GM12873 (cell line): ENCODE data around the gene GPR171.
A peak's percentile ranks its signal among the peaks of the same experiment; 100 is the strongest.

Experiments
- TF ChIP-seq, protein P1 (sequence below): IDR thresholded peaks from 2 replicates; pipeline ENCODE4 v1.5.1; 2012; ENCODE audit warnings: low read depth, mild to moderate bottlenecking, moderate library complexity, low read length, control low read depth; ENCODE audit not compliant: insufficient read depth; ENCODE audit errors: missing control alignments

The GPR171 gene

DNA sequence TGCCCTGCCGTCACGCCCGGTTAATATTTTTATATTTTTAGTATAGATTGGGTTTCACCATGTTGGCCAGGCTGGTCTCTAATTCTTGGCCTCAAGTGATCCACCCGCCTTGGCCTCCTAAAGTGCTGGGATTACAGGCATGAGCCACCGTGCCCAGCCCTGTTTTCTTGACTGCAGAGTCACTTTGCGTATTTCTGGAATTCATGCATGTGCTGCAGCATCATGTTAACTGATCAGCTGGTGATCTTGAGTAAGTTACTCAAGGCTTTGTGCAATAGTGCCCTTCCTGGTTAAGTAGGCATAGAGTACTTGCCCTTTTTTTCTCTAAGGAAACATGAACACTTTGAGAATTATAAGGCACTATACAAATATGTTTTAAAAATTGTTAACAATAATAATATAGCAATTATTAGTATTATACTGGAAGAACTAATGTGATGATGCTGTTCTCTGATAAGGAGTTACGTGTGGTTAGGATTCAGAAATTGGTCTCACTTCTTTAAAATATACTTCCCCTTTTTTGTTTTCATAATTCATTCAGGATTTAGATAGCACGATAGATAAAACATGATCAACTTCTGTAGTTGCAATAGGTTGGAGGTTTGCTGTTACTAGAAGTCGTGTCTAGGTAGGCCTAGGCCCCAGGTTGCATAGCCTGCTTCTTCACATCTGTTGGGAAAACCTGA, 33.6 kb downstream of the GPR171 start:
- TF ChIP-seq, protein P1, sequence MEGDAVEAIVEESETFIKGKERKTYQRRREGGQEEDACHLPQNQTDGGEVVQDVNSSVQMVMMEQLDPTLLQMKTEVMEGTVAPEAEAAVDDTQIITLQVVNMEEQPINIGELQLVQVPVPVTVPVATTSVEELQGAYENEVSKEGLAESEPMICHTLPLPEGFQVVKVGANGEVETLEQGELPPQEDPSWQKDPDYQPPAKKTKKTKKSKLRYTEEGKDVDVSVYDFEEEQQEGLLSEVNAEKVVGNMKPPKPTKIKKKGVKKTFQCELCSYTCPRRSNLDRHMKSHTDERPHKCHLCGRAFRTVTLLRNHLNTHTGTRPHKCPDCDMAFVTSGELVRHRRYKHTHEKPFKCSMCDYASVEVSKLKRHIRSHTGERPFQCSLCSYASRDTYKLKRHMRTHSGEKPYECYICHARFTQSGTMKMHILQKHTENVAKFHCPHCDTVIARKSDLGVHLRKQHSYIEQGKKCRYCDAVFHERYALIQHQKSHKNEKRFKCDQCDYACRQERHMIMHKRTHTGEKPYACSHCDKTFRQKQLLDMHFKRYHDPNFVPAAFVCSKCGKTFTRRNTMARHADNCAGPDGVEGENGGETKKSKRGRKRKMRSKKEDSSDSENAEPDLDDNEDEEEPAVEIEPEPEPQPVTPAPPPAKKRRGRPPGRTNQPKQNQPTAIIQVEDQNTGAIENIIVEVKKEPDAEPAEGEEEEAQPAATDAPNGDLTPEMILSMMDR, result no peak

DNA sequence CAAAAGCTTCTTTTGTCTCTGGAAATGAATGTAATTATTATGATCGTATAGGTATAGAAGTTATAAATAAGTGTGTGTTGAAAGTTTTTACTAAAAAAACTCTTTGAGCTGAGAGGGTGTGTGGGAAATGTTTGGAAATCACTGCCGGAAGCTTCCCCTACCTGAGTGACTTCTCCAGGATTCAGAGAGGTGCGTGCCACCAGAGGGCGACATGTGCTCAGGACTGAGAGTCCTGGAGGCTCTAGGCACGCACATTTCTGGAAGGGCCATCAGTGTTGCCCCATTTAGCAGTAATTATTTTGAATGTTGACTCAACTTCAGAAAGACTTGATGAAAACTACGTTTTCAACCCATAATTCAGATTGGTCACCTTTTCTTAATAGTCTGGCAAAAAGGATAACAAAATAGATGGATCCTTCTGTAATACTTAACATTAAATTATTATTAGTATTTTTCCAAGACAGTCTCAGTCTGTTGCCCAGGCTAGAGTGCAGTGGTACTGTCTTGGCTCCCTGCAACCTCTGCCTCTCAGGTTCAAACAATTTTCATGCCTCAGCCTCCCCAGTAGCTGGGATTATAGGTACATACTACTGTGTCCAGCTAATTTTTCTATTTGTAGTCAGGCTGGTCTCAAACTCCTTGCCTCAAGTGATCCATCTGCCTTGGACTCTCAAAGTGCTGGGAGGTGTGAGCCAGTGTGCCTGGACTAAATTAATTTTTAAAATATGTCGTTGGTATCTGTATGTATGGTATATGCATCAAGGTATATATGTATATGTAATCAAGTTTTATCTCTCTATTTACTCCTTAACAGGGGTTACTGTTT, 34.5 kb downstream of the GPR171 start:
- TF ChIP-seq, protein P1, result peak; percentile 87

DNA sequence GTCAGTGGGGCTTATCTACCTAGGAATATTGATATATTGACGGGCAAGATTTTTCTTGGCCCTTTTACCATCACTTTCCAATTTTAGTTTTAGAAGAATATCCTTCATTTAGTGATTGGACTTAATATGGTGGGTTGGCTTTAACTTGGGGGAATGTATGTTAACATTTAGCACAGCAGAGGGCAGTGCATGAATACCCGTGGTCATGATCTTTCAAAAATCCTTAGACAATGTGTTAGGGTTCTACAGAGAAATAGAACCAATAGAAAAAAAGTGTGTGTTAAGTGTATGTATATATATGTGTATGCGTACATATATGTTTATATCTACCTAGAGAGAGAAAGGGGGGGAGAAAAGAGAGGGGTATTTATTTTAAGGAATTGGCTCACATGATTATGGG, 36.9 kb downstream of the GPR171 start:
- TF ChIP-seq, protein P1, result peak; percentile 13

DNA sequence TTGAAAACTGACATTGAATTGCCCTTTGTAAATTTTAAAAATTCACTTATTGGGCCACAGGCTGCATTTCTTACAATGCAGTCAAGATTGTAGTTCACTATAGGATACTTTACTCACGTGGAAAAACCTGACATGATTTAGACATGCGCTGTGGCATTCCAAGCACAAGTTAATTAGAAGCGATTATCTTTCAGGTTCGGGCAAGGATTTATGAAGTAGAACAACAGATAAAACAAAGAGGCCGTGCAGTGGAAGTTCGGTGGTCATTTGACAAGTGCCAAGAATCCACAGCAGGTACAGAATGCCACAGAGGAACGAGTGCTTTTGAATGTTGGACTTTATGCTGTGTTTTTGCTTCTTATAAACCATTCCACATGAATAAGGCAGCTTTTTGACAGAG, 37.8 kb downstream of the GPR171 start:
- TF ChIP-seq, protein P1, result no peak

DNA sequence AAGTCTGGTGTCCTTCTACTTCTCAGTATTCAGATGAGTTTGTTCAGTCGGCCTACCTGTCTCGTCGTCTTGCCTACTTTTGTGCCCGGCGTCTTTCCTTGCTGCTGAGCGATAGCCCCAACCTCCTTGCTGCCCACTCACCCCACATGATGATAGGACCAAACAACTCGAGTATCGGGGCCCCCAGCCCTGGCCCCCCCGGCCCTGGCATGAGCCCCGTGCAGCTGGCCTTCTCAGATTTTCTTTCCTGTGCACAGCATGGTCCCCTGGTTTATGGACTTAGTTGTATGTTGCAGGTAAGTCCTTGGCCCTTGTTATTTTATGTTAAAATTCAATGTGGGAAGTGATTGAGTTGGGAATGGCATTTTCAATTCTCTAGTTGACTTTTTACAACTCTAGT, 43.2 kb downstream of the GPR171 start:
- TF ChIP-seq, protein P1, result no peak

DNA sequence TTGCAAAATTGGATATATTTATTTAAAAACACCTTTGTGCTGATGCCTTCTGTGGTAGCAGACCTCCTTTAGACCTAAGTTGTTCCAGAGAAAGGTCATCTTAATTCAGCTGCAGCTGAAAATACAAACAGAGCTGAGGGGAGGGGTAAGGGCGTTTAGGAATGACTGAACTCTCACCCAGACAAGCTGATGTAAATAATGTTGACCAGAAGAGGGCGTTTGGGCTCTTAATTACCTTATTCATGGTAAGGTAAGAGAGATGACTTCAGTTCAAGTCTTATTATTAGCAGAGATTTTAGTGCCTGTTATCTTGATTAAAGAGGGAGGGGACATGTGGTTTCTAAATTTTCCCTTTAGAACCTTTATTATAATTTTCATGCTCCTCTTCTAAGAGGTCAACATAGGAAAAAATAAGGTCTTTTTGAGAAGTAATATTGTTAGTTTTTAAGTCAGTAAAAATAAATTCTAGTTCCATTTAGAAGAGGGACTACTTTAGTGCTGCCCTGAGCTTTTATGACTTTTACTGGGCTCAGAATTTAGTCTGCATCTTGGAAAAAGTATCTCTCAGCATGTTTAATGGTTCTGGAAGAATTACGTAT, 46.3 kb downstream of the GPR171 start:
- TF ChIP-seq, protein P1, result peak; percentile 70

DNA sequence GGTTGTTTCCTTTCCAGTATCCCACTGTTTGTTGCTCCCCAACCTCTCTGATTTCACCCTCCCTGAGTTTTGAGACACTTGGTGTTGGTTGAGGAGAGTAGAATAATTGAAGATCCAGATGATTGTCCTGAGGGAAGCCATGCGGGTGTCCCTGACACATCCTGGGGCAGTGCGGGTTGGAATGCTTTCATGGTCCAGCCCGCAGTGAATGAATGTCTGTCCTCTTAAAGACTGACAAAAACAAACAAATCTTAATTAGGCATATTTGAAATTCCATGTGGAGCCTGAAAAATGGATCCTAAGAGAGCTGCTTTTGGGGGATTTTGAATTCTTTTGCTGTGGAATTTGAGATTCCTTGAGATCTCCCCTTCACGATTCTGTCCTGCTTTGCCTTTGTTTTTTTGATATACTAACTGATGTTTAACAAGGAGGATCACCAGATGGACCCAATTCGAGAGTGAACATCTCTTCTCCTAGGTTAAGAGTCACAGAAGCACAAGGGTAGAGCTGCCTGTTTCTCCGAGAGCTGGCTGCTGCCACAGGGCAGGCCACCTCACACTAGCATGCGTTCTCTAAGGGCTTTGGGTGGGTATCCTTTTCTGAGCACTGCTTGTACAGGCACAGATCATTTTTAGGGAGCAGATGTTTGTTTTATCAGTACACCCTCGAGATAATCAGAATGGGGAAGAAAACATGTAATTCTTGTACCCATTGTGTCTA, 47.4 kb downstream of the GPR171 start:
- TF ChIP-seq, protein P1, result no peak
